ENCODE measurements around the gene CAMK1. TPM values are rescaled to one million over a fixed set of nuclear protein-coding genes. Genes with fewer than 3 reads are reported as not detected.

Gene CAMK1
- total and polyA plus RNA-seq, 9 of the 15 experiments (the other 6 are each of a cell fraction or from before 2014, with no cell fraction given): 0.23 to 10.7 (median 6.0) TPM

- intact Hi-C loops (cut with micrococcal nuclease): no loop called here
- no peaks in the 10 kb centered on the region for H3K79me2 ChIP-seq (ENCODE audit: control insufficient read depth, insufficient read depth, low read length)
- POLR2A ChIA-PET: interaction anchor here (0.8 kb wide), 1 partner anchor 9 kb away, joined by 4 read pairs; no protein-coding TSS in a partner anchor
- peaks cover 3% of the 10 kb centered on the region for H3K9me1 ChIP-seq (ENCODE audit: control insufficient read depth, insufficient read depth, low read length)
- H3K27me3 ChIP-seq (ENCODE audit: control insufficient read depth in 2 of 2, insufficient read depth in 2 of 2, low read length in 2 of 2): no peaks in the 10 kb centered on the region
- no TSS peak for BruUV-seq (replicated peaks)
- WGBS (ENCODE audit: insufficient coverage, low coverage, missing lambda C conversion rate): 86% methylated on average over 6 of the region's 7 CpGs
- ATAC-seq (no peak), FAIRE-seq (no peak), DNase-seq (ENCODE audit: extremely low read depth in 1 of 4, low spot score in 3 of 4) (no peak)
- in situ Hi-C loops (cut with MboI): no loop called here
- H2AFZ ChIP-seq (ENCODE audit: low read depth, low read length): no peak overlapping the region
- H3K36me3 ChIP-seq (ENCODE audit: control insufficient read depth, insufficient read depth, low read length): peaks cover 42% of the 10 kb centered on the region
- no peak overlapping the region for H3K4me3 ChIP-seq
- H3K9me3 ChIP-seq (replicated peaks; ENCODE audit: control insufficient read depth, insufficient read depth, low read depth, low read length): no peaks in the 10 kb centered on the region
- no peak overlapping the region for H3K4me2 ChIP-seq (ENCODE audit: insufficient read depth, low read length)
- no peaks in the 10 kb centered on the region; the same call in 1 of the 2 replicates for H4K20me1 ChIP-seq (replicated peaks; ENCODE audit: control insufficient read depth, insufficient read depth, low read length)
- H3K27ac ChIP-seq (ENCODE audit: extremely low read depth, low read depth, low read length): no peak overlapping the region
- no peaks in the 10 kb centered on the region for H3K4me1 ChIP-seq (replicated peaks in 1 of 2; ENCODE audit: control insufficient read depth in 2 of 2, insufficient read depth in 2 of 2, low read length in 2 of 2)
- CTCF ChIA-PET (ENCODE audit: low intra/inter-chr PET ratio): no interaction called here
- H3K9ac ChIP-seq (ENCODE audit: insufficient read depth in 1 of 2, low read depth in 2 of 2, low read length in 2 of 2): 0 out of 4 replicates have a peak overlapping the region, but pooled peaks of 1 of the 2 experiments have one; percentile 46
- TF ChIP-seq EGR1 (conservative IDR thresholded peaks at IDR 0.05): peak; percentile 60
- TF ChIP-seq POLR2AphosphoS5 (IDR thresholded peaks at IDR 0.05; ENCODE audit: control insufficient read depth, insufficient read depth, low read depth, low read length): peak; percentile 11; the same call in 1 of the 2 replicates
- TF ChIP-seq PPARD (CRISPR knock-in tag; IDR thresholded peaks at IDR 0.05): no peak
- TF ChIP-seq HDGF (IDR thresholded peaks at IDR 0.05): 0 out of 2 replicates have a peak, but pooled peaks have one; percentile 35
- TF ChIP-seq, protein P1, sequence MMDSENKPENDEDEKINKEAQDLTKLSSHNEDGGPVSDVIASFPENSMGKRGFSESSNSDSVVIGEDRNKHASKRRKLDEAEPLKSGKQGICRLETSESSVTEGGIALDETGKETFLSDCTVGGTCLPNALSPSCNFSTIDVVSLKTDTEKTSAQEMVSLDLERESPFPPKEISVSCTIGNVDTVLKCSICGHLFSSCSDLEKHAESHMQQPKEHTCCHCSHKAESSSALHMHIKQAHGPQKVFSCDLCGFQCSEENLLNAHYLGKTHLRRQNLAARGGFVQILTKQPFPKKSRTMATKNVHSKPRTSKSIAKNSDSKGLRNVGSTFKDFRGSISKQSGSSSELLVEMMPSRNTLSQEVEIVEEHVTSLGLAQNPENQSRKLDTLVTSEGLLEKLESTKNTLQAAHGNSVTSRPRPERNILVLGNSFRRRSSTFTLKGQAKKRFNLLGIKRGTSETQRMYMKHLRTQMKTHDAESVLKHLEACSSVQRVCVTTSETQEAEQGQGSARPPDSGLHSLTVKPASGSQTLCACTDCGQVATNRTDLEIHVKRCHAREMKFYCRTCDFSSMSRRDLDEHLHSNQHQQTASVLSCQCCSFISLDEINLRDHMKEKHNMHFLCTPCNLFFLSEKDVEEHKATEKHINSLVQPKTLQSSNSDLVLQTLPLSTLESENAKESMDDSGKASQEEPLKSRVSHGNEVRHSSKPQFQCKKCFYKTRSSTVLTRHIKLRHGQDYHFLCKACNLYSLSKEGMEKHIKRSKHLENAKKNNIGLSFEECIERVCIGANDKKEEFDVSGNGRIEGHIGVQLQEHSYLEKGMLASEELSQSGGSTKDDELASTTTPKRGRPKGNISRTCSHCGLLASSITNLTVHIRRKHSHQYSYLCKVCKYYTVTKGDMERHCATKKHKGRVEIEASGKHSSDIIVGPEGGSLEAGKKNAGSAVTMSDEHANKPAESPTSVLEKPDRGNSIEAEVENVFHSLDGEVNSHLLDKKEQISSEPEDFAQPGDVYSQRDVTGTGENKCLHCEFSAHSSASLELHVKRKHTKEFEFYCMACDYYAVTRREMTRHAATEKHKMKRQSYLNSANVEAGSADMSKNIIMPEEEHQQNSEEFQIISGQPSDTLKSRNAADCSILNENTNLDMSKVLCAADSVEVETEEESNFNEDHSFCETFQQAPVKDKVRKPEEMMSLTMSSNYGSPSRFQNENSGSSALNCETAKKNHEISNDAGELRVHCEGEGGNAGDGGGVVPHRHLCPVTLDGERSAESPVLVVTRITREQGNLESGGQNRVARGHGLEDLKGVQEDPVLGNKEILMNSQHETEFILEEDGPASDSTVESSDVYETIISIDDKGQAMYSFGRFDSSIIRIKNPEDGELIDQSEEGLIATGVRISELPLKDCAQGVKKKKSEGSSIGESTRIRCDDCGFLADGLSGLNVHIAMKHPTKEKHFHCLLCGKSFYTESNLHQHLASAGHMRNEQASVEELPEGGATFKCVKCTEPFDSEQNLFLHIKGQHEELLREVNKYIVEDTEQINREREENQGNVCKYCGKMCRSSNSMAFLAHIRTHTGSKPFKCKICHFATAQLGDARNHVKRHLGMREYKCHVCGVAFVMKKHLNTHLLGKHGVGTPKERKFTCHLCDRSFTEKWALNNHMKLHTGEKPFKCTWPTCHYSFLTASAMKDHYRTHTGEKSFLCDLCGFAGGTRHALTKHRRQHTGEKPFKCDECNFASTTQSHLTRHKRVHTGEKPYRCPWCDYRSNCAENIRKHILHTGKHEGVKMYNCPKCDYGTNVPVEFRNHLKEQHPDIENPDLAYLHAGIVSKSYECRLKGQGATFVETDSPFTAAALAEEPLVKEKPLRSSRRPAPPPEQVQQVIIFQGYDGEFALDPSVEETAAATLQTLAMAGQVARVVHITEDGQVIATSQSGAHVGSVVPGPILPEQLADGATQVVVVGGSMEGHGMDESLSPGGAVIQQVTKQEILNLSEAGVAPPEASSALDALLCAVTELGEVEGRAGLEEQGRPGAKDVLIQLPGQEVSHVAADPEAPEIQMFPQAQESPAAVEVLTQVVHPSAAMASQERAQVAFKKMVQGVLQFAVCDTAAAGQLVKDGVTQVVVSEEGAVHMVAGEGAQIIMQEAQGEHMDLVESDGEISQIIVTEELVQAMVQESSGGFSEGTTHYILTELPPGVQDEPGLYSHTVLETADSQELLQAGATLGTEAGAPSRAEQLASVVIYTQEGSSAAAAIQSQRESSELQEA (IDR thresholded peaks at IDR 0.05; ENCODE audit: low read depth): no peak
Observed at GRCh38 chr3:9818666-9819335, 49.1 kb upstream of the CAMK1 start.
